GM21423 (cell line): Measurements from ENCODE around the gene ZBTB12.

ENCODE experiments used
- ATAC-seq: cut with Tn5 transposase; IDR thresholded peaks from one replicate; pipeline ENCODE4 v1.9.1; 2021; ENCODE audit warnings: mild to moderate bottlenecking, moderate library complexity; ENCODE audit not compliant: unreplicated experiment

ZBTB12 gene

GRCh38 chr6:31897612-31898382, 4.1 kb downstream of the ZBTB12 start, which contains the start of gene EHMT2:
TSS of gene EHMT2 (minus strand) at chr6:31897698. CDS start at chr6:31897677, 21 bp downstream.
- peak; percentile 51 for ATAC-seq

- peak; percentile 5 for ATAC-seq
Observed at GRCh38 chr6:31896856-31897611, 4.9 kb downstream of the ZBTB12 start.

GRCh38 chr6:31896493-31896855, 5.4 kb downstream of the ZBTB12 start:
- no peak for ATAC-seq

- no peak for ATAC-seq
Observed at GRCh38 chr6:31892821-31893220, 9.1 kb downstream of the ZBTB12 start.

GRCh38 chr6:31889331-31889972, 12.4 kb downstream of the ZBTB12 start:
- ATAC-seq, result no peak

GRCh38 chr6:31888276-31889258, 13.3 kb downstream of the ZBTB12 start:
- ATAC-seq, result no peak

- no peak for ATAC-seq
Observed at GRCh38 chr6:31887173-31888007, 14.5 kb downstream of the ZBTB12 start.

- ATAC-seq, result no peak
Observed at GRCh38 chr6:31886541-31886991, 15.3 kb downstream of the ZBTB12 start.

GRCh38 chr6:31884528-31885035, 17.3 kb downstream of the ZBTB12 start:
- no peak for ATAC-seq

GRCh38 chr6:31883676-31884075, 18.2 kb downstream of the ZBTB12 start:
- ATAC-seq, result no peak

GRCh38 chr6:31882344-31882743, 19.5 kb downstream of the ZBTB12 start:
- no peak for ATAC-seq

GRCh38 chr6:31881136-31881859, 20.6 kb downstream of the ZBTB12 start:
- ATAC-seq, result no peak

GRCh38 chr6:31880616-31881015, 21.3 kb downstream of the ZBTB12 start:
- ATAC-seq, result no peak

GRCh38 chr6:31879901-31880300, 22.0 kb downstream of the ZBTB12 start:
- ATAC-seq, result no peak

- ATAC-seq, result no peak
Observed at GRCh38 chr6:31879143-31879542, 22.7 kb downstream of the ZBTB12 start.

- no peak for ATAC-seq
Observed at GRCh38 chr6:31878726-31879125, 23.2 kb downstream of the ZBTB12 start, which contains the start of gene SLC44A4. TSS of gene SLC44A4 (minus strand) at chr6:31878997. CDS start at chr6:31878980, 17 bp downstream.

- no peak for ATAC-seq
Observed at GRCh38 chr6:31878222-31878621, 23.7 kb downstream of the ZBTB12 start.

GRCh38 chr6:31877651-31878161, 24.2 kb downstream of the ZBTB12 start:
- ATAC-seq, result no peak
